OCI-LY1 (cell line): ENCODE results near the gene PAPOLA.

ENCODE experiments used
- EZH2 ChIP-seq: fragments of 200-600 bp; sonication (generic), shearing (Covaris generic); IDR thresholded peaks from 2 replicates; pipeline ENCODE4 v1.8.0; 2017; ENCODE audit warnings: borderline replicate concordance, mixed run types, mild to moderate bottlenecking, antibody characterized with exemption, low read length, moderate library complexity, mixed read lengths
- TF ChIP-seq, protein P1 (sequence below): fragments of 200-600 bp; sonication (generic), shearing (Covaris generic); IDR thresholded peaks from 2 replicates; pipeline ENCODE4 v1.5.1; 2017; ENCODE audit warnings: mild to moderate bottlenecking, antibody characterized with exemption, low read length, moderate library complexity, mixed read lengths

- TF ChIP-seq, protein P1, sequence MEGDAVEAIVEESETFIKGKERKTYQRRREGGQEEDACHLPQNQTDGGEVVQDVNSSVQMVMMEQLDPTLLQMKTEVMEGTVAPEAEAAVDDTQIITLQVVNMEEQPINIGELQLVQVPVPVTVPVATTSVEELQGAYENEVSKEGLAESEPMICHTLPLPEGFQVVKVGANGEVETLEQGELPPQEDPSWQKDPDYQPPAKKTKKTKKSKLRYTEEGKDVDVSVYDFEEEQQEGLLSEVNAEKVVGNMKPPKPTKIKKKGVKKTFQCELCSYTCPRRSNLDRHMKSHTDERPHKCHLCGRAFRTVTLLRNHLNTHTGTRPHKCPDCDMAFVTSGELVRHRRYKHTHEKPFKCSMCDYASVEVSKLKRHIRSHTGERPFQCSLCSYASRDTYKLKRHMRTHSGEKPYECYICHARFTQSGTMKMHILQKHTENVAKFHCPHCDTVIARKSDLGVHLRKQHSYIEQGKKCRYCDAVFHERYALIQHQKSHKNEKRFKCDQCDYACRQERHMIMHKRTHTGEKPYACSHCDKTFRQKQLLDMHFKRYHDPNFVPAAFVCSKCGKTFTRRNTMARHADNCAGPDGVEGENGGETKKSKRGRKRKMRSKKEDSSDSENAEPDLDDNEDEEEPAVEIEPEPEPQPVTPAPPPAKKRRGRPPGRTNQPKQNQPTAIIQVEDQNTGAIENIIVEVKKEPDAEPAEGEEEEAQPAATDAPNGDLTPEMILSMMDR = no peak
- no peak for TF ChIP-seq EZH2
Observed at GRCh38 chr14:96576937-96577336, 74.8 kb downstream of the PAPOLA start.
